Loucy (cell line): ENCODE measurements around the gene KLHL24.
"Not testable (repeated sequence)": the region's sequence is repeated elsewhere in the genome, so short reads cannot be mapped to it uniquely, and the experiment has no call there.

ENCODE experiments used
- H2AFZ ChIP-seq: fragments of 200-600 bp; sonication (generic); 2 replicates; pipeline ENCODE4 v1.6.0; 2016; ENCODE audit warnings: antibody characterized with exemption, mild to moderate bottlenecking, low read length, moderate library complexity
- H3F3A ChIP-seq: fragments of 200-600 bp; 2 replicates; pipeline ENCODE4 v1.6.0; 2016; ENCODE audit warnings: antibody characterized with exemption, low read depth, mild to moderate bottlenecking
- H3K27me3 ChIP-seq: fragments of 200-600 bp; sonication (generic); 2 replicates; pipeline ENCODE4 v1.6.1; 2014; ENCODE audit warnings: low read length, mild to moderate bottlenecking; ENCODE audit not compliant: insufficient read depth, poor library complexity, severe bottlenecking
- H3K36me3 ChIP-seq: fragments of 200-600 bp; sonication (generic); 2 replicates; pipeline ENCODE4 v1.6.1; 2016; ENCODE audit warnings: low read length; ENCODE audit not compliant: insufficient read depth
- H3K4me1 ChIP-seq: fragments of 200-600 bp; sonication (generic); 2 replicates; pipeline ENCODE4 v1.5.1; 2014; ENCODE audit warnings: low read length, mild to moderate bottlenecking; ENCODE audit not compliant: insufficient read depth, poor library complexity, severe bottlenecking
- H3K4me2 ChIP-seq: fragments of 200-600 bp; sonication (generic); 2 replicates; pipeline ENCODE4 v1.6.0; 2014; ENCODE audit warnings: antibody characterized with exemption, low read length, low read depth, mild to moderate bottlenecking; ENCODE audit not compliant: poor library complexity, severe bottlenecking
- H3K4me3 ChIP-seq: fragments of 200-600 bp; sonication (generic); 2 replicates; pipeline ENCODE4 v1.5.1; 2014; ENCODE audit warnings: low read length, mild to moderate bottlenecking, mixed read lengths; ENCODE audit not compliant: poor library complexity, severe bottlenecking
- H3K79me2 ChIP-seq: fragments of 200-600 bp; sonication (generic); 2 replicates; pipeline ENCODE4 v1.6.1; 2014; ENCODE audit warnings: low read length; ENCODE audit not compliant: insufficient read depth
- H3K9ac ChIP-seq: fragments of 200-600 bp; sonication (generic); 2 replicates; pipeline ENCODE4 v1.6.0; 2014; ENCODE audit warnings: mild to moderate bottlenecking, low read depth, low read length, moderate library complexity; ENCODE audit not compliant: poor library complexity, severe bottlenecking
- H3K9me2 ChIP-seq: fragments of 200-600 bp; sonication (generic); replicated peaks from 2 replicates; pipeline ENCODE4 v1.6.1; 2016; ENCODE audit warnings: low read depth, low read length, mixed read lengths
- H3K9me3 ChIP-seq: fragments of 200-600 bp; sonication (generic); 2 replicates; pipeline ENCODE4 v1.6.1; 2014; ENCODE audit warnings: mild to moderate bottlenecking, antibody characterized with exemption, low read length, low read depth; ENCODE audit not compliant: insufficient read depth
- H4K20me1 ChIP-seq: fragments of 200-600 bp; sonication (generic); 2 replicates; pipeline ENCODE4 v1.6.0; 2014; ENCODE audit warnings: antibody characterized with exemption, low read length, mild to moderate bottlenecking; ENCODE audit not compliant: insufficient read depth, poor library complexity, severe bottlenecking
- EZH2phosphoT487 ChIP-seq: fragments of 200-600 bp; IDR thresholded peaks from 2 replicates; pipeline ENCODE4 v1.6.1; 2018; ENCODE audit warnings: antibody characterized with exemption, mild to moderate bottlenecking, moderate library complexity, borderline replicate concordance
- TF ChIP-seq, protein P1 (sequence below): fragments of 200-600 bp; sonication (generic); conservative IDR thresholded peaks from 2 replicates; pipeline ENCODE4 v1.5.1; 2014; ENCODE audit warnings: mild to moderate bottlenecking, antibody characterized with exemption, low read length

KLHL24 gene

DNA sequence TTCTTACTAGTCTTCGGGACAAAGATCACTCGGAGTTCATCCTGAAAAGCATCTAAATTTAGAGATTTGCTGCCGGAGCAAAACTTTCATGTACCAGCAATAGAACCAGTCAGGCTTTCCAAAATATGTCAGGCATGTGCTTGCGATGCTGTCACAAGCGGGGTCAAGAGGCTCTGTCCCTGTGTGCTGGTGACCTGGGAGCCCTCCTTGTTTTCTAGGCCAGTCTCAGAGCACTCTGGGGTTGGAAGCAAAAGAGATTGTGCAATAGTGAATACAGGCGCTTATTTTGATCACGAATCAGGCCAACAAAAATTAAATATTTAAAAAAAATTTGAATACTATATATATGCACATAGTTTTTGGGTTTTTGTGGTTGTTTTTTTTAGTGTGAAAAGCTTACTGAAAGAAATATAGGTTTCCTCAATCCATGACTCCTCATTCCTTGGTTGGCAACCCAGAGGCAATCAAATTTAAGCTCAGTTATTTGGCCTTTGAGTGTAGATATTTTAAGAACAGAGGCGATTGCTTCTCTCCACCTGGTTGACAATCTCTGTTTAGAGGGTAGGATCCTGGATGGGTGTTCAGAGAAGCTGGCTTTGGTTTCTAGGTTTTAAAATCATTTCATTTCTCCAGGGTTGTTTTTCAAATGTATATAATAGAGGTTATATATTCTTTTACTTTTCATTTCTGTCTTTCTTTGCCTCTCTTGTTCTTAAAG lies 8.4 kb upstream of the KLHL24 start:
- no peaks in the 10 kb centered on the region for H3K27me3 ChIP-seq
- no peak overlapping the region for H2AFZ ChIP-seq
- no peaks in the 10 kb centered on the region for H3K4me1 ChIP-seq
- no peak overlapping the region for H3K4me2 ChIP-seq
- no peaks in the 10 kb centered on the region for H3K9me3 ChIP-seq
- TF ChIP-seq, protein P1, sequence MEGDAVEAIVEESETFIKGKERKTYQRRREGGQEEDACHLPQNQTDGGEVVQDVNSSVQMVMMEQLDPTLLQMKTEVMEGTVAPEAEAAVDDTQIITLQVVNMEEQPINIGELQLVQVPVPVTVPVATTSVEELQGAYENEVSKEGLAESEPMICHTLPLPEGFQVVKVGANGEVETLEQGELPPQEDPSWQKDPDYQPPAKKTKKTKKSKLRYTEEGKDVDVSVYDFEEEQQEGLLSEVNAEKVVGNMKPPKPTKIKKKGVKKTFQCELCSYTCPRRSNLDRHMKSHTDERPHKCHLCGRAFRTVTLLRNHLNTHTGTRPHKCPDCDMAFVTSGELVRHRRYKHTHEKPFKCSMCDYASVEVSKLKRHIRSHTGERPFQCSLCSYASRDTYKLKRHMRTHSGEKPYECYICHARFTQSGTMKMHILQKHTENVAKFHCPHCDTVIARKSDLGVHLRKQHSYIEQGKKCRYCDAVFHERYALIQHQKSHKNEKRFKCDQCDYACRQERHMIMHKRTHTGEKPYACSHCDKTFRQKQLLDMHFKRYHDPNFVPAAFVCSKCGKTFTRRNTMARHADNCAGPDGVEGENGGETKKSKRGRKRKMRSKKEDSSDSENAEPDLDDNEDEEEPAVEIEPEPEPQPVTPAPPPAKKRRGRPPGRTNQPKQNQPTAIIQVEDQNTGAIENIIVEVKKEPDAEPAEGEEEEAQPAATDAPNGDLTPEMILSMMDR, result no peak
- no peak for TF ChIP-seq EZH2phosphoT487
- H4K20me1 ChIP-seq, result no peaks in the 10 kb centered on the region
- no peak overlapping the region for H3K4me3 ChIP-seq
- H3F3A ChIP-seq, result no peaks in the 10 kb centered on the region
- no peaks in the 10 kb centered on the region for H3K36me3 ChIP-seq
- H3K9me2 ChIP-seq, result no peaks in the 10 kb centered on the region
- H3K79me2 ChIP-seq, result no peaks in the 10 kb centered on the region
- no peak overlapping the region for H3K9ac ChIP-seq

DNA sequence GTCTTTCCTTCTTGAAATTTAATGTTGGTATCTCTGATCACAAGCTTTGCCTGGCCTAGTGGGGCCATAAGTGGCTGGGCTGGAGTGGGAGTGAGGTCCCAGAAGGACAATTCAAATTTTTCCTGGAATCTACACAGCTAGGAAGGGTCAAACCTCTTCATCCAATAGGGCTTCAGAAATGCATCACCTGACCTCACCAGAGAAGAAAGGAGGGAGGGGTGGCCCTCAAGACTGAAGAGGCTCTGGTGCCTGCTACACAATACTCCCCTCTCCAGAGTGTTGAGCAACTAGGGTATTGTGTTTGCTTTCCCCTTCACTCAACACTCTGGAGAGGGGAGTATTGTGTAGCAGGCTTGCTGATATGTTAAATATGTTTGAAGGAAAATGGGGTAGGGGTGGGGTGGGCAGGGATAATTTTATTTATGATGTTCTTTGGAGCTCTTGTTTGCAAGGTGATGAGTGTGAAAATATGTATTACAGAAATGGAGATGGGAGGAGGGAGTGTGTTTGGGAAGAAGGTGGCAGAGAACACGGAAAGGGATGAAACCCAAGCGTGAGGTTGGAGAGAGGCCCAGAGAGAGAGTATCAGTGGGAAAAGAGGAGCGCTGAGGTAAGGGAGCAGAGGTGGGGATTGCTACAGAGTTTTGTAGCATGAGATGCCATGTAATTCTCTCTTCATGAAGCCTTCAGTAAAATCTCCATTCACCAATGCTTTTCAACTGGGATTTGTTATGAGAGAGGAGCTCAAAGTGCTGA lies 5.7 kb upstream of the KLHL24 start:
- no peaks in the 10 kb centered on the region for H3K79me2 ChIP-seq
- H3K9ac ChIP-seq, result no peak overlapping the region
- H3F3A ChIP-seq, result no peaks in the 10 kb centered on the region
- peak overlapping the region; percentile 14 for H2AFZ ChIP-seq
- no peaks in the 10 kb centered on the region for H3K27me3 ChIP-seq
- no peaks in the 10 kb centered on the region for H3K9me2 ChIP-seq
- H3K4me3 ChIP-seq, result no peak overlapping the region
- TF ChIP-seq, protein P1, result no peak
- no peak for TF ChIP-seq EZH2phosphoT487
- H3K4me2 ChIP-seq, result no peak overlapping the region
- H3K9me3 ChIP-seq, result no peaks in the 10 kb centered on the region
- H3K36me3 ChIP-seq, result no peaks in the 10 kb centered on the region
- H4K20me1 ChIP-seq, result no peaks in the 10 kb centered on the region
- H3K4me1 ChIP-seq, result no peaks in the 10 kb centered on the region

DNA sequence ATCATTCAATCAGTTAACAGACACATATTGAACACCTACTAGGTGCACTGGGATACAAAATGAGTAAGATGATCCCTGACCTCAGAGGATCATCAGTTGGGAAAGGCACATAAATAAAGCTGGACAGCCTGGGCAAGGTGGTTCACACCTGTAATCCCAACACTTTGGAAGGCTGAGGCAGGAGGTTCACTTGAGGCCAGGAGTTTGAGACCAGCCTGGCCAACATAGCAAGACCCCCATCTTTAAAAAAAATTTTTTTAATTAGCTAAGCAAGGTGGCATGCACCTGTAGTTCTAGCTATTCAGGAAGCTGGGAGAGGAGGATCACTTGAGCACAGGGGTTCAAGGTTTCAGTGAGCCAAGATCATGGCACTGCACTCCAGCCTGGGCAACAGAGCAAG lies 3.7 kb upstream of the KLHL24 start:
- Histone ChIP-seq H2AFZ (no peak overlapping the region), H3K9me3 (no peaks in the 10 kb centered on the region), H3K4me1 (peaks cover 6% of the 10 kb centered on the region), H3K9ac (no peak overlapping the region), H3K36me3 (no peaks in the 10 kb centered on the region), H3K4me2 (no peak overlapping the region), H3K4me3 (no peak overlapping the region), H3K79me2 (peaks cover 7% of the 10 kb centered on the region; the same call in 1 of the 2 replicates), H3K9me2 (no peaks in the 10 kb centered on the region), H3F3A (no peaks in the 10 kb centered on the region), H4K20me1 (peaks cover 6% of the 10 kb centered on the region), H3K27me3 (no peaks in the 10 kb centered on the region)
- TF ChIP-seq, protein P1, result no peak

DNA sequence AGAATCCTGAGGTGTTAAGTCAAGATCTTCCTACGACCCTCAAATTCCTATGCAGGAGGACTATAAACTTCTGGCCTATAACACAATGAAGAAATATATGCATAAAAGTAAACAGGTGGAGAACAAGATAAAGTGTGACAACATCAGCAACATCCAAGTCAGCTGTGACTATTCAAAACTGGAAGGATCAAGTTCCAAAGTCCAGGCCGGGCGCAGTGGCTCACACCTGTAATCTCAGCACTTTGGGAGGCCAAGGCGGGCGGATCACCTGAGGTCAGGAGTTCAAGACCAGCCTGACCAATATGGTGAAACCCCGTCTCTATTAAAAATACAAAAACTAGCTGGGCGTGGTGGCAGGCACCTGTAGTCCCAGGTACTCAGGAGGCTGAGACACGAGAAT lies 2.7 kb upstream of the KLHL24 start:
- peaks cover 16% of the 10 kb centered on the region for H3K79me2 ChIP-seq
- H3K9me3 ChIP-seq, H3K4me2 ChIP-seq, H3K27me3 ChIP-seq, H3F3A ChIP-seq, H3K4me3 ChIP-seq, H3K36me3 ChIP-seq, H3K9me2 ChIP-seq, H3K9ac ChIP-seq, H2AFZ ChIP-seq: not testable (repeated sequence)
- H4K20me1 ChIP-seq, result peaks cover 14% of the 10 kb centered on the region
- peaks cover 15% of the 10 kb centered on the region for H3K4me1 ChIP-seq
